Activated T-helper 2 cell treated with anti-CD3 and anti-CD28 coated beads, Interferon-gamma antibody, Interleukin-2, Interleukin-4, amounts not matched to agents 10 μg/mL and 5 μg/mL and 100 μg/mL, durations not matched to agents 14 hours and 24 hours and 36 hours (primary cell): ENCODE data around the gene MYH7B. TPM values are rescaled to one million over a fixed set of nuclear protein-coding genes. Genes with fewer than 3 reads are reported as not detected.
A peak's percentile ranks its signal among the peaks of the same experiment; 100 is the strongest.

Experiments used
- DNase-seq: peaks from one replicate; pipeline ENCODE4 v3.0.0; 2021; ENCODE audit warnings: low spot score
- H3K27ac Mint-ChIP-seq: one replicate; pipeline ENCODE4 v1.8.0; 2021; ENCODE audit warnings: mixed read lengths
- H3K27me3 Mint-ChIP-seq: one replicate; pipeline ENCODE4 v1.8.0; 2021; ENCODE audit warnings: low read depth, mixed read lengths
- H3K36me3 Mint-ChIP-seq: one replicate; pipeline ENCODE4 v1.8.0; 2021; ENCODE audit warnings: low read depth, mixed read lengths
- H3K4me1 Mint-ChIP-seq: one replicate; pipeline ENCODE4 v1.8.0; 2021; ENCODE audit warnings: low read depth, mixed read lengths
- H3K4me3 Mint-ChIP-seq: one replicate; pipeline ENCODE4 v1.8.0; 2021; ENCODE audit warnings: low read depth, mild to moderate bottlenecking, moderate library complexity, mixed read lengths
- H3K9me3 Mint-ChIP-seq: one replicate; pipeline ENCODE4 v1.8.0; 2021; ENCODE audit warnings: mixed read lengths
- intact Hi-C: fragments of 100-400 bp; cut with micrococcal nuclease; formaldehyde crosslinking; loops from one replicate; pipeline ENCODE4 v1.15.1; 2023
- total RNA-seq: library from RNA; stranded (reverse); gene quantifications from 2 replicates; pipeline ENCODE4 v1.2.3, GENCODE V29; 2022

Gene MYH7B
- 0.30 and 0.34 TPM in 2 replicates for total RNA-seq

GRCh38 chr20:34955231-34956040, at the start of gene MYH7B, which contains the start of gene GSS:
Gene MYH7B (plus strand): TSS chr20:34955868. CDS start chr20:34978006, 22,138 bp downstream.
Gene GSS (minus strand): TSS chr20:34955806. CDS start chr20:34951852, 3,954 bp downstream.
- Mint-ChIP-seq H3K27me3 (no peaks in the 10 kb centered on the region), H3K36me3 (peaks cover 4% of the 10 kb centered on the region), H3K4me1 (peaks cover 15% of the 10 kb centered on the region), H3K9me3 (no peaks in the 10 kb centered on the region), H3K4me3 (peak within 1 kb of the TSS; percentile 97), H3K27ac (peak within 1 kb of the TSS; percentile 97)
- DNase-seq: peak; percentile 96
- intact Hi-C loops: loop anchor here (1.0 to 5.0 kb wide), 6 partner anchors 37 to 137 kb away; partner anchors contain the start of genes NCOA6 and TRPC4AP

DNA sequence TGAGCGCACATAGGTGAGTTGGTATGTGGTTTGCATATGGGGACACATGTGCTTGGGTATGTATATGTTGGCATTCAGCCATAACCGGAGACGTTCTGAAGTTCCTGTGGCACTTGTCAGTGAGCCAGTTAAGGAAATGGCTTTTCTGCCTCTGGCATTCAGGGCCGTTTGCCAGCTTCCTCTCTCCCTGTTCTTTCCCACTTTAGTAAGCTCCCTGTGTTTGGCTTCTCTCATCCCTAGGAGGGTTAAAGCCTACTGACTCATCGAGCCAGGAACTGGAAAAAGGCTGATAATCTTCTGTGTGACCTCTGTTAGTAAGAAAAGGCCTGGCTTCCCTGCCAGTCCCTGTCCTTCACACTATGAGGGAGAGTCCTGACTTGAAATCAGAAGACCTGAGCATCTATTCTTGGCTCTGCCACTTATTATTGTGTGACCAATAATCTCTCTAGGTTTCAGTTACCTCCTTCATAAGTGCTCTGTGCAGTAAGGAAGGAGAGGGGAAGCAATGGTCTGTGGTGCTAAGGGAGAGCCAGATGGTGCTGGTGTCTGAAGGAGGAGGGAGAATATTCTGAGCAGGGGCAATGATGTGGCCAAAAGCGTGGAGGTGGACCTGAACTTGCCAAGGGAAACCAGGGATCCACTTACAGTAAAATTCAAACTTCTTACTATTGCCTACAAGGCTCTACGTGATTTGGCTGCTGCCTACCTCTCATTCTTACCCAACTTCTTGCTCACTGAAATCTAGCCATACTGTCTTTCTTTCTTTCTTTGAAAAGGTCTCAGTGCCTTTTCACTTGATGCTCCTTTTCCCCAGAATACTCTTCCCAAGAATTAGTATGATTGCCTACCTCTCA, 47.8 kb upstream of the MYH7B start:
- intact Hi-C loops: no loop called here
- Mint-ChIP-seq H3K4me3 (no peak overlapping the region), H3K4me1 (peaks cover 22% of the 10 kb centered on the region), H3K9me3 (no peaks in the 10 kb centered on the region), H3K36me3 (peaks cover 32% of the 10 kb centered on the region), H3K27ac (peak overlapping the region; percentile 33), H3K27me3 (no peaks in the 10 kb centered on the region)
- no peak for DNase-seq

GRCh38 chr20:34915131-34915530, 40.5 kb upstream of the MYH7B start:
- Mint-ChIP-seq H3K36me3 (peaks cover 56% of the 10 kb centered on the region), H3K4me3 (no peak overlapping the region), H3K27me3 (no peaks in the 10 kb centered on the region), H3K4me1 (peaks cover 43% of the 10 kb centered on the region), H3K9me3 (peaks cover 6% of the 10 kb centered on the region), H3K27ac (peak overlapping the region; percentile 0)
- intact Hi-C loops: no loop called here
- DNase-seq: no peak

DNA sequence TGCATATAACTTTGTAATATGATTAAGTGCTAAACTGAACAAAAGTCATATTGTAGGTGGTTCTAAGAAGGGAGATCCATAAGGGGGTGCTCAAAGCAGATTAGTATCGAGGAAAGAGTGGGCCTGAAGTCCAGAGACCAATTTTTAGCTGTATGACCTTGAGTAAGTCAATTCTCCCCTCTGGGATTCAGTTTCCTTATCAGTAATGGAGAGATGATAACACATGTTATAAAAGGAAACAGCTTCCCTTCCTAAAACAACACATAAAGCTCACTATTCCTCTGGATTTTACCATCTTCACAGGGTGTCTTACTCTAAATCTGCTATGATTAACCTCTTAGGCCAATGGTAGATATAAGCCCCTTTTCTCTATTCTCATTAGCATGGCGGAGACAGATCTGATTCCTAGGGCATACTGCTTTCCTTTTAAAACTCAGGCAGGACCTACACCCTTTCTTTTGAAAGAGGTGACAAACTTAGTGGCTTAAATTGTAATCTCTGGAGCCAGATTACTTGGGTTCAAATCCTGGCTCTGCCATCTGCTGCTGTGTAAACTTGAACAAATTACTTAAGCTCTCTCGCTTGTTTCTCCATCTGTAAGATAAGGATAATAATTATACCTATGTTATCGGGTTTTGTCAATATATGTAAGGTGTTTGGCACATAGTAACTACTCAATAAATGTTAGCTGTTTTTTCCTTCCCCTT, 39.8 kb upstream of the MYH7B start:
- DNase-seq: no peak
- H3K27me3 Mint-ChIP-seq: no peaks in the 10 kb centered on the region
- peak overlapping the region; percentile 0 for H3K27ac Mint-ChIP-seq
- peaks cover 50% of the 10 kb centered on the region for H3K4me1 Mint-ChIP-seq
- intact Hi-C loops: no loop called here
- peaks cover 9% of the 10 kb centered on the region for H3K9me3 Mint-ChIP-seq
- H3K4me3 Mint-ChIP-seq: no peak overlapping the region
- H3K36me3 Mint-ChIP-seq: peaks cover 54% of the 10 kb centered on the region

DNA sequence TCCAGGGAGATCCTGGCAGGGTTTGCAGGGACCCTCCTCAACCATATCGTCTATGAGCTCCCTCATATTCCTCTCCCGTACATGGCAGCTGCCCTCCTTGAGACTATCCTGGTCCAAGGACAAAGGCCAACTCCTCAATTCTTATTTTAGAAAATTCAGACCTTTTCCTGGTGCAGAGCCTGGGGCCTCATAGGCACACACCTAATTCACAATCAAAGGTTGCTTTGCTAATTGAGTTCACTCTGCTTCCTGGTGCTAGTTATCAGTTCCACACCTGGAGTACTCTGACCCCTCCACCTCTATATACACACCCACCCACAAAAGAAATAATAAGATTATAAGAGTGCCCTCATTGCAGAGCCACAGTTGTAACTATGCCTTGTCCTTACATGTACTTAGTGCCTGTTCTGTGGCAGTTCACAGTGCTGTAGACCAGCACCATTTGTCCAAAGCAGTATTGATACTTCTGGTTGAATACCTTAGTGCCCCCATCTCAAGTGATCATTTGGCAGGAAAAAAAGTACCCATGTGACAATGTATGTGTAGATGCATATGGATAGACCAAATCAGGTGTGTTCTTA, 38.8 kb upstream of the MYH7B start:
- intact Hi-C loops: no loop called here
- peak overlapping the region; percentile 8 for H3K27ac Mint-ChIP-seq
- H3K27me3 Mint-ChIP-seq: no peaks in the 10 kb centered on the region
- peaks cover 49% of the 10 kb centered on the region for H3K36me3 Mint-ChIP-seq
- H3K4me3 Mint-ChIP-seq: no peak overlapping the region
- H3K9me3 Mint-ChIP-seq: peaks cover 9% of the 10 kb centered on the region
- H3K4me1 Mint-ChIP-seq: peaks cover 58% of the 10 kb centered on the region
- no peak for DNase-seq

DNA sequence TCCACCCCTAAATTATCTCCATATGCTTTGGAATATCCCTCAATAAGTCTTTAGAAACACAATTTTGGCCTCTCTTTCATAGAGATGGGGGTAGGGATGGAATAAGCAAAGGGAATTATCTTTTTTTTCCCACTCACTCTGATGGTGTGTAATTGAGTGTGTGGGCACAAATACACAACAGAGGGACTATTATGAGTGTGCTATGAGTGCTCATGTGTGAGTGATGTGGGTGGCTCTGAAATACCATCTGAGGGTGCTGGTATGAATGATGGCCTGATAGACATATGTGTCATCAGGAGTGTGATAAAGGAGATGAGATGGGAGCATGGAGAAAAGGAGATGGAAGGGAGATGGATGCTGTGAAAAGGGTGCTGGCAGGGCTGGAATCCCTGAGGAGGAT, 35.6 kb upstream of the MYH7B start:
- Mint-ChIP-seq H3K4me1 (peaks cover 58% of the 10 kb centered on the region), H3K27me3 (no peaks in the 10 kb centered on the region), H3K27ac (peak overlapping the region; percentile 66), H3K9me3 (peaks cover 9% of the 10 kb centered on the region), H3K4me3 (no peak overlapping the region), H3K36me3 (peaks cover 34% of the 10 kb centered on the region)
- intact Hi-C loops: no loop called here
- DNase-seq: no peak

DNA sequence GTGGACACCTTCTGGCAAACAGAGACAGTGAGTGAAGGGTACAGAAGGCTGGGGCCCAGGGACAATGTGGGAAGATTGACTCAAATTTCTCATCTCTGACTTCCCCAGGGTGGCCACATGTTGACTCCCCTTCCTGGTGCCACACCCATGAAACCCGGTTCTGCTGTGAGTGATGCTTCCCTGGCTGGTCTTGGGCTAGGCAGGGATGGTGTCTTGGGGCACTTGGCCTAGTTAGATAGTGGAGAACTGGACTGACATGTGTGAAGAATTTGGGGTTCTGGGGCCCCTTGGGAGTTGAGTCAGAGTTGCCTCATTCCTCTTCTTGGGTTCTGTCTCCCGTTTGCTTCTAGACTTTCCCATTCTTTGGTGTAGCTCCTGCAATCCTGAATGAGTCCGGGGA, 34.2 kb upstream of the MYH7B start:
- intact Hi-C loops: no loop called here
- Mint-ChIP-seq H3K36me3 (peaks cover 33% of the 10 kb centered on the region), H3K27me3 (no peaks in the 10 kb centered on the region), H3K4me1 (peaks cover 53% of the 10 kb centered on the region), H3K27ac (peak overlapping the region; percentile 26), H3K9me3 (peaks cover 9% of the 10 kb centered on the region), H3K4me3 (no peak overlapping the region)
- DNase-seq: no peak

GRCh38 chr20:34922654-34923381, 32.9 kb upstream of the MYH7B start:
- intact Hi-C loops: no loop called here
- Mint-ChIP-seq H3K4me3 (no peak overlapping the region), H3K4me1 (peaks cover 44% of the 10 kb centered on the region), H3K36me3 (peaks cover 34% of the 10 kb centered on the region), H3K9me3 (peaks cover 8% of the 10 kb centered on the region), H3K27ac (no peak overlapping the region), H3K27me3 (no peaks in the 10 kb centered on the region)
- no peak for DNase-seq

DNA sequence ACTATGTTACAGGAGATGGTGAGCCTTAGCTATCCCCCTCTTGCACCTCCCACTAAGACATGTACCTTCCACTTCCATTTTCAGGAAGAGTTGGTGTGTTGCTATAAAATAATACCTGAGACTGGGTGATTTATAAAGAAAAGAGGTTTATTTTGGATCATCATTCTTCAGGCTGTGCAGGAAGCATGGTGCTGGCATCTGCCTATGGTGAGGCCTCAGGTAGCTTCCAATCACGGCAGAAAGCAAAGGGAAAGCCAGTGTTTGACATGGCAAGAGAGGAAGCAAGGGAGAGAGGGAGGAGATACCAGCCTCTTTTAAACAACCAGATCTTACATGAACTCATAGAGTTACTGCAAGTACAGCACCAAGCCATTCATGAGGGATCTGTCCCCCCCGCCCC, 32.3 kb upstream of the MYH7B start:
- DNase-seq: no peak
- Mint-ChIP-seq H3K4me1 (peaks cover 38% of the 10 kb centered on the region), H3K27me3 (no peaks in the 10 kb centered on the region), H3K4me3 (no peak overlapping the region), H3K27ac (no peak overlapping the region), H3K36me3 (peaks cover 34% of the 10 kb centered on the region), H3K9me3 (peaks cover 5% of the 10 kb centered on the region)
- intact Hi-C loops: no loop called here

DNA sequence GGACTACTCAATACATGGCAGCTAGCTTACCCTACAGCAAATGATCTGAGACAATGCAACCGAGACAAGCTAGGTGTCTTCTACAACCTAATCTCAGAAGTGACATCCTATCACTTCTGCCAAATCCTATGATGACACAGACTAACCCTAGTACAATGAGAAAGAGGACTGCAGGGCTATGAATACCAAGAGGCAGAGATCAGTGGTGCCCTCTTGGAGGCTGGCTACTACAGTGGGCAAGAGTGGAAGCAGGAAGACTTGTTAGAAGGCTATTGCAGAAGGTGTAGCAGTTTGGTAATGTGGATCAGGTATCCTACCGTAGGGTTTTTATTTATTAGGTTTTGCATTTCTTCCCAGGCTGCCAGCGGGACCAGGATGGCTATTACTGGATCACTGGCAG, 30.3 kb upstream of the MYH7B start:
- Mint-ChIP-seq H3K36me3 (peaks cover 47% of the 10 kb centered on the region), H3K4me3 (no peak overlapping the region), H3K27ac (peak overlapping the region; percentile 6), H3K4me1 (peaks cover 21% of the 10 kb centered on the region), H3K27me3 (no peaks in the 10 kb centered on the region), H3K9me3 (peaks cover under 1% of the 10 kb centered on the region)
- DNase-seq: no peak
- intact Hi-C loops: no loop called here

DNA sequence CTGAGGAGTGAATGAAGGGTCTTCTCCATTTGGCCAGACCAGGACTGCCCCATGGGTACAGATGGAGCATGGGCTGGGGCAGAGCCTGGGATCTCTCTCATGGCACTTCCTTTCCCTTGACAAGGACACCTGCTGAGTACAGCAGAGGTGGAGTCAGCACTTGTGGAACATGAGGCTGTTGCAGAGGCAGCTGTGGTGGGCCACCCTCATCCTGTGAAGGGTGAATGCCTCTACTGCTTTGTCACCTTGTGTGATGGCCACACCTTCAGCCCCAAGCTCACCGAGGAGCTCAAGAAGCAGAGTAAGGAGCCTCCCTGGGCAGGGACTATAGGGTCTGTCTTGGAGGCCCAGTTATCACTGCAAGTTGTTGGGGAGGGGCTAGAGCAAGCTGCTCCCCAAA, 29.7 kb upstream of the MYH7B start:
- Mint-ChIP-seq H3K4me3 (no peak overlapping the region), H3K27me3 (no peaks in the 10 kb centered on the region), H3K36me3 (peaks cover 53% of the 10 kb centered on the region), H3K27ac (no peak overlapping the region), H3K4me1 (peaks cover 14% of the 10 kb centered on the region), H3K9me3 (no peaks in the 10 kb centered on the region)
- no peak for DNase-seq
- intact Hi-C loops: no loop called here

DNA sequence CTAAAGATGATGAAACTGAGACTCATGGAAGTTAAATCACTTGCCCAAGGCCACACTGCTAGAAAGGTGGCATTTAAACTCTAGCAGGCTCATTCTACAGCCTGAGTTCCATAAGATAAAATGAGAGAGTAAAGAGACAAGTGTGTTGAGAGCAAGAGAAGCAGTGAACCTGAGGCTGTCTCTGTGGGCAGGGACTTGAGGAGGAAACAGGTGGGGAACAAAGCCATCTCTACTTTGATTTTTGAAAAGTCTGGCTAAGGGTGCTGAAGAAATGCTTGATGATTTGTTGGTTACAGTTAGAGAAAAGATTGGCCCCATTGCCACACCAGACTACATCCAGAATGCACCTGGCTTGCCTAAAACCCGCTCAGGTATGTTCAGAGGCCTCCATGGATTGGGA, 29.1 kb upstream of the MYH7B start:
- H3K4me3 Mint-ChIP-seq: no peak overlapping the region
- intact Hi-C loops: no loop called here
- no peak for DNase-seq
- H3K9me3 Mint-ChIP-seq: no peaks in the 10 kb centered on the region
- no peaks in the 10 kb centered on the region for H3K27me3 Mint-ChIP-seq
- no peak overlapping the region for H3K27ac Mint-ChIP-seq
- H3K36me3 Mint-ChIP-seq: peaks cover 56% of the 10 kb centered on the region
- H3K4me1 Mint-ChIP-seq: peaks cover 10% of the 10 kb centered on the region
